Stimulated activated CD4-positive, alpha-beta T cell treated with anti-CD3 and anti-CD28 coated beads, Interleukin-1b, Interleukin-23, amount 100 ng/mL, for 1 hour (primary cell): Measurements from ENCODE around the gene FAM124B.

Experiments used
- DNase-seq, 2 donors: peaks; one replicate each; pipeline ENCODE4 v3.0.0-alpha.2; 2020; ENCODE audit warnings: low read depth in 2 of 2

FAM124B gene

DNA sequence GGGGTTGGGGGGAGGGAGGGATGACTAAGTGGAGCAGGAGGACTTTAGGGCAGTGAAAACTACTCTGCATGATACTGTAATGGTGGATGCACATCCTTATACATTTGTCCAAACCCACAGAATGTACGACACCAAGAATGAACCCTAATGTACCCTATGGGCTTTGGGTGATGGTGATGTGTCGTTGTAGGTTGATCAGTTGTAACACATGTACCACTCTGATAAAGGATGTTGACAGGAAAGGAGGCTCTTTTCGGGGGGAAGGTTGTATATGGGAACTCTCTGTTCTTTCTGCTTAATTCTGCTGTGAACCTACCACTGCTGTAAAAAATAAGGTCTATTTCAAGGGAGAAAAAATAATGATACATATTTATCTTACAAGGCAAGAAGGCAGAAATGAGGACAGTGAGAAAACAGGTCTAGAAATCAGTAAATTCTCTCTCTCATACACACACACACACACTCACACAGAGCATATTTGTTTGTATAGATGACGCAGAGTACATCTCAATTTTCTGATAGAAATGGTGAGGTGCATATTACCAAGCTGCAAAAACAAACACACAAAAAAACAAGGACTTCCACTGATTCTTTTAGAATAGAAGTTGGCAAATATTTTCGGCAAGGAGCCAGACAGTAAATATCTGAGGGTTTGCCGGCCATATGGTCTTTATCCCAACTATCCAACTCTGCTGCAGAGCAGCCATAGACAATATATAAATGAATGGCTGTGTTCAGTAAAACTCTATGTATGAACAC lies 20.2 kb downstream of the FAM124B start:
- no peak for DNase-seq

DNA sequence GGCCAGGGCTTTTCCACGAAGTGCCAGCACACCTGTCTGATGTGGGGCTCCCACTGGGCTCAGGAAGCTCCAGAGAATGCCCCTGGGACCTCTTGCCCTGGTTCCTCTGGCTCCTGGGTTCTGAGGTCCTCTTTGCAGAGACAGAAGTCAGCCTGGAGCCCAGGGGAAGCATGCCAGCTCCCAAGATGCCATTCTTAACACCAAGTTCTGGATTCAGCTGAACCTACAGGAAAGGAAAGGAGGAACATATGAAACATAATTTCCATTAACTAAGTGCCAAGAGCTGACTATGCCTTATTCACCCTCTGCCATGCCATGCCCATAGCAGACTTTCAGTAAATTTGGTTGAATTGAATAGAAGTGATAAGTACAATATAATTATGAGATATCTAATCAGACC lies 21.9 kb downstream of the FAM124B start:
- DNase-seq: no peak

DNA sequence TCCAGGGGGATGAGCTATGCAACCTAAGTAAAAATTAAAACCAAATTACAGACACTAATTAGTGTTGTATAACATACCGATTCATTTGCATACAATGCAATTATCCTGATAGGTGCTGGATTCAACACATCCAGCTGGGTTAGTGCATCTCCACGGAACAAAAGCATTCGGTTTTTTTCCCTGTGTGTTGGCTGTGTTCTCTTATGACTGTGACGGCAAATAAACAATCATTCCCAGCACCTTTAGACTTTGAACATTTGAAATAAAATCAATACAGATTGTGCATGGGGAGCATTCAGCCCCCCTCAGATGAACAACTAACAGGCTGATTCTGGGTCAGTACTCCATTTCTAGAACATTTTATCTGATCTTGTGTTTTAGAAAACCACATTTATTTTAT lies 22.7 kb downstream of the FAM124B start:
- no peak for DNase-seq

DNA sequence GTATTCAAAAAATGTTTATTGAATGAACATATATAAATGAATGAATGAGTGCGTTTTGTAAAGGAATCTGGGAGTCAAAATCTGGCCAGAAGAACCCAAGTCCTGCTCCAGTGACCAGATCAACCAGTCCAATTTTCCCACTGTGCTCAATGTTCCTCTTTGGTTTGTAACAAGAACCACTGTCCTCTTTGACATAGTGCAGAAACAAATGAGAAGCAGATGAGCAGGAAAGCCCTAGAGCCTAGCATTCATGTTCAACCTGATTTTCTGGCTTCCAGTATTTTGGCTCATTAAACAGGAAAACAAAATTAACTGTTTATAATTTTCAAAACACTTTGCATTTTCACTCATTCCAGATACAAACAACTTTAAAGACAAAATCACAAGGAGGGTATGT lies 23.2 kb downstream of the FAM124B start:
- DNase-seq: no peak

DNA sequence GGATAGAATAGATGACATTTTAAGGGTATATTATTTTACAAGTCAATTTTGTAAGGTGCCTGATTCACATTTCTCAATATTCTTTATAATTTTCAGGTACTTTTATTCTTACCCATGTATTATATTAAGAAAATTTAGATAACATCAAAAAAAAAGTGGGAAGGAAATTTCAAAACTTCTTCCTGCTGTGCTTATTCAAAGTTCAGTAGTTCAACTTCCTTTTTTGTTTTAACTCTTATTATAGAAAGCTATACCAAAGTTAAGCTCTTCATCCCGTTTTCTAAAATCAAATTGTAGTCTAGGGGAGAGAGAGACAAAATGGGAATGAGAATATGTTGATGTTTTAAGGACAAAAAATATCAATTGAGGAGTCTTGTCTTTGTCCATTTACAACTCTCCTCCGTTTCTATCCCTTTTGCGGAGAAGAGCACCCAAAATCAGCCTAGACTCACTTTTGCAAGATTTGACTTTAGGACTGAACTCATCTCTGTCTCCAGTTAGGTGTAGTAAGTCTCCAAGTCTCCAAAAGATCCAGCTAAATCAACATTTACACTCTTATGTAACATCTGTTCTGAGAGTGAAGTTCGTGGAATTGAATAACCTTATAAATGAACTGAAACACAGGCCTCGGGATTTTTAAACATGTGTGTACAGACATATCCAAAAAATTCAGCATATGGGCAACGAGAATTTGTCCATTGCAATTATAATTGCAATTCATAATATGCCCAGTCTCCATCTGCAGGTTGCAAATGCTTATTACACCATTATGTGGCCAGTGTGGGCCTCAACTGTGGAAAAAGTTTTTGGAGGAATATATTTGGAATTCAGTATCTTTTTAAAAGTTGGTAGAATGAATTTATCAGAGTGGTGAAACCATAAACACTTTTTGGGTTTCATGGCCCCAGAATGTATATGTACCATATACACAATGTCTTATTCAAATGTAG lies 23.9 kb downstream of the FAM124B start:
- no peak for DNase-seq

DNA sequence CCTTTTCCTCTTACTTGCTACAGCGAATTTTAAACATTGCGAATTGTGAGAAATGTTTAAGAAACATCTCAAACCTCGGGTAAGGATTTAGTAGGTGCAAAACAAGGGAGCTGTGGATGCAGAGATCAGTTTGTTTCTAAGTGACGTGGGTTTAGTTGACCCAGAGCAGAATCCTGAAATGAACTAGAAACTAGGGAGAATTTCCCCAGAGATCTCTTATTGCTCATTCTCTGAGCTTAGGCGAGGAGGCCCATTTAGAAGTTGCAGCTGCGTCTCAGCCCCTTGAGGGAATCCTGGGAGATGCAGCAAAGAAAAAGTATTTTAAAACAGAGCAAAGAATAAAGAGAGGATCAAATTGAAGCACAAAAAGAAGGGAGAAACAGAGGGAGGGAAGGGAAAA lies 29.3 kb downstream of the FAM124B start:
- no peak for DNase-seq

DNA sequence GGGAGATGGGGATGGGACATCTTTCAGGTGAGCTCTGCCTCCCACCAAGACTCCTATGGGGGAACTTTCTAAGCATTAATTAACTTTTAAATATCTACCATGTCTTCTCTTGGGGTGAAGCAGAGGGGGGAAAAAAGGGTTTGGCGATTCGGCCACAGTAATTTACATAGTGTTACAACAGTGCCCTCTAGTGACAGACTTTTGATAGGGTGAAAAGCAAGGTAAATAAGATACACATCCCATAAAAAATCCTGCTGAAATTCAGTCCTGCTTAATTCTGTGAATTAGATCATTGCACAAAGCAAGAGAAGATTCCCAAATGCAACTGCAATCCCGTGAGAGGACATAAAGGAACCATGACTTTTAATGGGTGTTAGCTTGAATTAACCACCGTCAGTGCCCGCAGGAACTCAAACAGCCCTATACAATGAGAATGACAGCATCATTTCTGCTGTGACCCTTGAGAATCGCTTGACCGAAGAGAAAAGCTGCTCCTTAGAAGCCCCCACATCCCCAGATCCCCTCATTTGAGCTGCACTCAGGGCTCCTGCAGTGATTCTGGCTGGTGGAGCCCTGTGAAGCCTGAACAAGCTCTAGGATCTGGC lies 32.8 kb downstream of the FAM124B start:
- DNase-seq: no peak

DNA sequence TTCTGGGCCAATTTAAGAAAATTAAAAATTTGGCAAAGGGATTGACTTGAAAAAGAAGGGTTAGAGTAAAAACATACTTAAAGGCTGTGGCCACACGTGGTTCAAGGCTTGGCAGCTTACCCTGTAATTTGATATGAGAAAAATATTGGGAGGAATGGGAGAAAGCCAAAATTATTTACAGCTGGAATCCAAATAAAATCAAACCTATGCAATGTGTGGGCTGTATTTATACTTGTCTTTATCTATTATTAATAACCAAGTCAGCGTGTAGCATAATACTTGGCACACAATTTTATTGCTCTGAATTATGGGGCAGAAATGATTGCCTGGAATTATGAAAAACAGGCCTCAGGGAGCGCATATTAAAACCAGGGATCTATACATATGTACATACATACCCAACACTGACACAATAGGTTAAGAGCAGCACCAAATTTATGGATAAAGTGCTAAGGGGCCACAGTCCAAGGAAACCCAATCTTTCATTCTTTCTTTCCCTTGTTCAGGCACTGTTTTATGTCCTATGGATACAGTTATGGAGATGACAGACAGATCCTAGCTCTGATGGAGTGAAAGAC lies 35.6 kb downstream of the FAM124B start:
- no peak for DNase-seq

DNA sequence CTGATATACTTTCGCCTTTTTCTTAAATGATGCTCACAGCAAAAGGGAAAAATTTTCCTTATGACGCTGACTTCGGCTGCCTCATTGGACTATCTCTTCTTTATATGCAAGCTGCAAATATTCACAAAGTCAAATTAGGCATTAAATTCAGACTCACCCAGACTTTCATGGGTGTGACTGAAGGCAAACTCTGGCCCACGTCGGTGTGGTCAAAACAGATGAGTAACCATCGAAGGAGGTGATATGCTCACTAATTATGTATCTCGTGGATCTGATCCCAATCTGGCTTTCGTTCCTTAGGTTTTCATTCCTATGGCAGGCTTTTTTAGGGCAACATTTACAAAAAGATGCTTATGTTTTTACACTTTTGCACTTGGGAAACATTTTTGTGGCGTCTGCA lies 36.6 kb downstream of the FAM124B start:
- no peak for DNase-seq

DNA sequence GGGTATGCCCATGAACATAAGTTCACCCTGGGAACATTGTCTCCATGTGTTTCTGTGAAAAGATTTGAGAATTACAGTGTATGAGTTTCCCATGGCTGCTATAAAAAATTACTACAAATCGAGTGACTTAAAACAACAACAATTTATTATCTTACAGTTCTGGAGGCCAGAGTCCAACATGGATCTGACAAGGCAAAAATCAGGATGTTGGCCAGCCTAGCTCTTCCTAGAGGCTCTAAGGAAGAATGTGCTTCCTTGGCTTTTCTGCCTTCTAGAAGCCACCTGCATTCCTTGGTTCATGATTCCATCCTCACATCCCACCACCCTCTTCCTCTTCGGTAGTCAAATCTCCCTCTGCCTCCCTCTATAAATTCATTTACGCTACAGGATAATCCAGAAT lies 38.6 kb downstream of the FAM124B start:
- DNase-seq: no peak

DNA sequence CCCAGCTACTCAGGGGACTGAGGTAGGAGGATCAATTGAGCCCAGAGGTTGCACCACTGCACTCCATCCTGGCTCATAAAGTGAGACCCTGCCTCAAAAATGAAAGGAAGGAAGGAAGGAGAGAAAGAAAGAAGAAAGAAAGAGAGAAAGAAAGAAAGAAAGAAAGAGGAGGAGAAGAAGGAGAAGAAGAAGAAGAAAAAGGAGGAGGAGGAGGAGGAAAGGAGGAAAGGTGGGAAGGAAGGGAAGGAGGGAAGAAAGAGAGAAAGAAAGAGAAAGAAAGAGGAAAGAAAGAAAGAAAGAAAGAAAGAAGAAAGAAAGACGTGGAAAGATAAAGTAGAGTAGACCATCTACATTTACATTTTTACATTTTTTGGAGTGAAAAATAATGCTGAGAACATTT lies 39.8 kb downstream of the FAM124B start:
- DNase-seq: no peak

DNA sequence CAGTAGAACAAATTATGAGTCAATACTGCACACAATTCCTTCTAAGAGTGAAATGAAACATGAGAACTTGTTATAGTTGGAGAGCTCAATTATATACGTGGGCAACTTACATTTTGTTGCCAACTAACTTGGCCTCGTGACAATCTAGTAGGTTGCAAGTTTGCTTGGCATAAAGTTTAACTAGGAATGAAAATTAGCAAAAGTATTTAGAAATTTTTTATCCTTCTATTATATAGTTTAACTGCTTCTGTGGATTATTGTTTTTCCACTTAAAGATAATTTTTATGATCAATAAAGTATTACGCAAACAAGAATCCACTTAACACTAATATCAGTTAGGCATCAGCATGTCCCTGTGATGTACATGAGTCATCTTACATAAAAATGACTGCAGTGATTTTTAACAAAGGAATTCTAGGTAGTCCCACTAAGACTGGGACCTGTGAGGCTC lies 41.1 kb downstream of the FAM124B start:
- DNase-seq: no peak

DNA sequence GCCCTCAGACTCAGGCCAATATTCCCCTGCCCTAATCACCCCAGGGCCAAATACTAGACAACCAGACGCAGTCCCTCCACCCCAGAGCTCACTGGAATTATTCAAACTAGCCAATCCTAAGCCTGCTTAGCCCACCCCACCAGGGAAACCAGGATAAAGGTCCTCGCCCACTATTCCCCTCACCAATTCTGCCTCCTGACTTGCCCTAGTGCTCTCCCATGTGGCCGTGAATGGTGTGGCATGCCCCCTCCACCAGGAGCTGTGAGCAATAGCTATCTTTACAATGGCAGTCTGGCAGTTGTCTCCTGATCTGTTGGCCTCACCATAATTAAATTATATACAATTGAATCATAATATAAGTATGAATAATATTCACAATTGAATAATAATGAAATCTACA lies 42.3 kb downstream of the FAM124B start:
- DNase-seq: no peak

DNA sequence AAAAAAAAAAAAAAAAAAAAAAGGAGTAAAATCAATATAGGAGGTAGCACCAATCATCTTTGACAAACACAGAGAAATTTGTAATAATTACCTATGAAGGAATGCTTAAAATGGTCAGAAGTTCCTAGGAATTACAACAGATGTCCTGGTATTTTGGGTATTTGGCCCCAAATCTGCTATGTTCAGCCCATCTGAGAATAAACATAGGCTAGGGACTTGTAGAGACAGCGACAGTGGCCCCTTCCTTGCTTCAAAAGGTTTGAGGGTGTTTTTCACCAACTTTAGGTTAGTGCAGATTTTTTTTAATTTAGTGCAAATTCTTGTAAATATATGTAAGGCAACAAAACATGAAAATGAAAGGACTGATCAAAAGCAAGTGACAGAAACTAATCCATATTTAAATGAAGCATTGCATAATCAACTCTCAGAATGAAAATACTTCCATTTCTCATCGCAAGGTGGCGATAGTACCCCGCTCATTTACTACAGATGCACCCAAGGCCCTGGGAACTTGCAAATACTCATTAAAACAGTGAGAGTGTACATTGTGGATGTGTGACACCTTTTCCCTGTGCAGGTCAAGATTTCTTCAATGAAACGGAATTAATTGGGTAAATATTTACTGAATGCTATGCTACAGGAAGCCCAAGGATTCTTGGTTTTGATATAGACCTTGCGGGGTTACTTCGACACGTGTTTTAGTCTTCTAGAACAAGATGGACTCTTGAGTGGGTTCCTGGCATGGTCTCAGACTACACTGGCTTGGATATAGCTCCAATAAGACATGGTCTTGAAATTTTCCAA lies 44.6 kb downstream of the FAM124B start:
- peak in 1 of 2 donors; percentile 39 for DNase-seq

DNA sequence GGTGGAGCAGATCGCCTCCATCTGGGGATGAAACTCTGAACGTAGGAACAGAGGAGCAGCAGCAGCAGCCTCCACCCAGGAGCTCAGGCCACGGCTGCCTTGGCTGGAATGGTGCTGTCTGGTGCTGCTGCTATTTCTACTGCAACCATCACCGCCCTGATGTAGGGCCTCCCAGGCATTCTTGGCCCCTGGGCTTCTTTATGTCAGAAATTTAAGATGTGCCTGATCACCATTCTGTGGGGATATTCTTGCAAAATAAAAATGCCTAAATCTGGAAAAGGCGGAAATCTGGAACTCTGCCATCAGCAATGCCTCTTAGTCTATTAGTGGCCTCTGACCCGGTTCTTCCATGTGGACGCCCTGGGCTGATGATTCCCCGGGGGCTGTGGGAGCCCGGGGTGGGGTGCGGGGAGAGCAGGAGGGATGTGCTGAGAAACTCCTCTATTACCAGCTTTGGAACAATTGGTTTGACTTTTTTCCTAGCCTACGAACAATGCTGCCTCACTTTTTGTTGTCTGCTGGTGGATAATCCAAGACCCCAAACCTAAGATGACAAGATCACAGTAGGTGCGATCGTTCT lies 47.2 kb downstream of the FAM124B start:
- no peak for DNase-seq

DNA sequence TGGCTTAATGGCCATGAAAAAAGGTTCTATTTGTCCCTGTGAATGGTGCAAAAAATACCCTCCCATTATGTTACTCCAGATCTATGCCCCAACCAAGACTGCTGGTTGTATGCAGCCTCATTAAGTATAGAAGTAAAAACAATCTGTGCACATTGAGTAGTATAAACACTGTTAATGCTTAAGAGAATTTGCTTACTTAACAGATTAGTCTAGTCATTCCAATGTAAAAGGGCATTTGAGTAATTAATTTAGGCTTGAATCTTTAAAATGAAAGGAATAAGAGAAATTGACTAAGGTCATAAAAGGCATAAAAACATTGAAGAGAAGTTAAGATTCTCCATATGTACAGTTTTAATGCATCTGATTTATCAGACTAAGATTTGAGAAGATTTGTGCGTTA lies 51.2 kb downstream of the FAM124B start:
- no peak for DNase-seq

DNA sequence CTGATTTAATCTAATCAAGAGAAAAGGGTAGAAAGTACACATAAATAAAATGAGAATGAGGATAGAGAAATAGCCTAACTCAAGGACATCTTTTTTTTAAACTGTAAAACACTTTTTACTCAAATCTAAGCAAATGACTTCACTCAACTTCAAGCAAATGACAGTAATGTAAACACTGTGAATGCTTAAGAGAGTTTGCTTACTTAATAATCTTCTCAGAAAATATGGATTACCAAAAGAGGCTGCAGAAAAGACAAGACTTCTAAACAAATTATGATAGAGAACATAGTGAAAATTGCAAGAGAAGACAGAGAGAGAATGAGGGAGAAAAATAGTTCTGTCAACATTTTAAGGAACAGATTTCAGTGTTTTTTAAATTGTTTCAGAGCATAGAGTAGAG lies 52.5 kb downstream of the FAM124B start:
- no peak for DNase-seq

DNA sequence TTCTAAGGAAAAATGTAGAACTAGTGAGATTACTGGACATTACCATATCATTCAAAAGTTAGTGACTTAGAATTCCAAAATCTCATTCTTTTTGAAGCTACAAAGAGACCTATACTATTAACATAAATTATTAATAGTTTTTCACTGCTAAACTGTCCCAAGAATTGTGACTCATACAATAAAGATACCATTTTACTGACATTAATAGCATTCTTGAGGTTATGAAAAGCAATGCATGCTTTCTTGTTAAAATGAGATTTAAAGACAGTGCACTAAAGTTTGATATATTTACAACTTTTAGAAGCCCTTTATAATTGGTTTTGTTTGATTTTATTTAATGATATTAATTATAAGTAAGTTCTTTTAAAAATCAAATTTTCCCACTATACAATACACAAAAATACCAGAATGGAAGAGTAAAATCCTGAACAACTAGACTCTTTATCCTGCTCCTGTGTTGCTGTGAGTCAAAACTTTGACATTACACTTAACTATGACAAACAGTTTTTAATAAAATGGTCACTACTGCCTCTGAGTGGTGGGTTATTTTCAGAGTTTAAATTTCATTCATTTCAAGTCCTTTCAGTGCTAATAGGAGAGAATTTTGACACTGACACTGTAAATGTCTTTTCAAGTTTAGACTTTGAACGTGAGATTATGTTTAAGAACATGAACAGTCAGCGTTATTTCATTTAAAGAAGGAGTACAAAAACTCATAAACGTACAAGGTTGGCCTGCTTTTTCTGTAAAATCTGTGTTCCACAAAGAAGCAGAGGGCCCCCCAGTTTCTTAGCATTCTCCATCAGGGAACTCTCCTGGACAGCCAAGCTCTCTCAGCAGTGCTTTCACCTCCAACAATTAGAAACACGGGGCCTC lies 54.5 kb downstream of the FAM124B start:
- no peak for DNase-seq

DNA sequence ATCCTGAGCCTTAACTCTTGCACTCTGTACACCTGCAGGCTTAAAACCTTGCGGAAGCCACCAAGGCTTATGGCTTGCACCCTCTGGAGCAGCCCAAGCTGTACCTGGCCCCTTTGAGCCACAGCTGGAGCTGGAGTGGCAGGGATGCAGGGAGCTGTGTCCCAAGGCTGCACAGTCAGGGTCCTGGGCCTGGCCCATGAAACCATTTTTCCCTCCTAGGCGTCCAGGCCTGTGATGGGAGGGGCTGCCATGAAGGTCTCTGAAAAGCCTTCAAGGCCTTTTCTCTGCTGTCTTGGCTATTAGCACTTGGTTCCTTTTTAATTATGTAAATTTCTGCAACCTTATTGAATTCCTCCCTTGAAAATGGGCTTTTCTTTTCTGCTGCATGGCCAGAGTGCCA lies 56.4 kb downstream of the FAM124B start:
- no peak for DNase-seq

DNA sequence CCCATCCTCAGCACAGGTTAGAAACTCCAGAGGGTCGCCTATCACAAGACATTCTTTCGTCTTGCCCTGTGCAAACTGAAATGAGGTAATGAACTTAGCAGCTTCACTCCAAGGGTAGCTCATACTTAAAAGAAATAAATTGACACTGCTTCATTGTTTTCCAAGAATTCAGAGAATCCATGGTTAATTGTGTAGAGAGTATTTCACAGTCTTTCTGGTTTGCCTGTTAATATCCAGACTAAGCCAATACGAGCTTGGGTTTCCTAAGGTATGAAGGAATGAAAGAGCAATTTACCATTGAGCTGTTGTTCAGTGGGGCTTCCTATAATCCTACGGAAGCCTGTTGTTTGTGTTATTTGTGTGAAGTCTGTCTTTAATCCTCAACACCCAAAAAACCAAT lies 58.7 kb downstream of the FAM124B start:
- DNase-seq: no peak
